BJ (cell line): ENCODE measurements around the gene DOCK6. TPM values are rescaled to one million over a fixed set of nuclear protein-coding genes. Genes with fewer than 3 reads are reported as not detected.

ENCODE experiments used
- CTCF ChIA-PET: fragments of 350-600 bp; formaldehyde crosslinking; extraction: SDS; loops from one replicate; lab custom pipeline; 2021; ENCODE audit warnings: antibody characterized with exemption, inconsistent platforms; lab: Yijun Ruan, JAX
- POLR2A ChIA-PET: fragments of 300-600 bp; sonication (Branson Sonifier 250); formaldehyde crosslinking; extraction: SDS; loops from one replicate; lab custom pipeline; 2021; ENCODE audit warnings: antibody characterized with exemption; lab: Charles Lee
- DNase-seq: peaks from one replicate; pipeline ENCODE4 v3.0.0-alpha.2; 2011; ENCODE audit warnings: low read depth
- H3K27me3 ChIP-seq: 2 replicates; pipeline ENCODE4 v1.6.0; 2011; ENCODE audit warnings: low read length; ENCODE audit not compliant: control insufficient read depth, insufficient read depth
- H3K36me3 ChIP-seq: 2 replicates; pipeline ENCODE4 v1.5.1; 2011; ENCODE audit warnings: low read length; ENCODE audit not compliant: control insufficient read depth, insufficient read depth
- H3K4me3 ChIP-seq: 2 replicates; pipeline ENCODE4 v1.5.1; 2011; ENCODE audit warnings: low read depth, mild to moderate bottlenecking, control low read depth, low read length
- CTCF ChIP-seq: IDR thresholded peaks from 2 replicates; pipeline ENCODE4 v1.5.1; 2011; ENCODE audit warnings: low read depth, mild to moderate bottlenecking, control low read depth, inconsistent platforms, low read length, moderate library complexity; ENCODE audit not compliant: insufficient read depth
- polyA plus RNA-seq: library from polyadenylated mRNA; depleted of rRNA; stranded (reverse); fragments of >200 nt; gene quantifications from 2 replicates; pipeline ENCODE4 v1.2.3, GENCODE V29; 2011

Gene DOCK6
- polyA plus RNA-seq, 1 experiment, result 15.2 TPM

DNA sequence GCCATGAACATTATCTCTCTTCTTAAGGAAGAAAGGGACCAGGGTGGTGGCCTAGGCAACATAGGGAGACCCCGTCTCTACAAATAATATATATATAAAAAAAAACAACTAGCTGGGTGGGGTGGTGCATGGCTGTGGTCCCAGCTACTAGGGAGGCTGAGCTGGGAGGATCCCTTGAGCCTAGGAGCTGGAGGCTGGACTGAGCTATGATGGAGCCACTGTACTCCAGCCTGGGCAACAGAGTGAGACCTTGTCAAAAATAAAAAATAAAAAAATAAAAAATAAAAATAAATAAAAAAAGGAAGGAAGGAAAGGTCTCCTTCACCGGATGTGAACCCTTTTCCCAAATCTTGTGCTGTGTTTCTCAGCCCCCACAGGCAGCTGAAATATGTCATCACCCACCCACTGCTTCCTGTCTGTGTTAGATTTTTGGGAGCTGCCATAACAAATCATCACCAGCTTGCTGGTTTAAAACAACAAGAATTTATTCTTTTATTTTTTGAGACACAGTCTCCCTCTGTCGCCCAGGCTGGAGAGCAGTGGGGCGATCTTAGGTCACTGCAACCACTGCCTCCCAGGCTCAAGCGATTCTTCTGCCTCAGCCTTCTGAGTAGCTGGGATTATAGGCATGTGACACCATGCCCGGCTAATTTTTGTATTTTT, 24.1 kb upstream of the DOCK6 start:
- H3K4me3 ChIP-seq, result no peak overlapping the region
- no peaks in the 10 kb centered on the region for H3K36me3 ChIP-seq
- TF ChIP-seq CTCF, result peak; percentile 18; the same call in 1 of the 2 replicates
- no peak for DNase-seq
- POLR2A ChIA-PET, result no interaction called here
- CTCF ChIA-PET, result interaction anchor here (0.7 to 1.9 kb wide), 17 partner anchors 10 to 272 kb away, joined by 3 to 14 read pairs (median 3); partner anchors contain the start of gene ELOF1
- no peaks in the 10 kb centered on the region for H3K27me3 ChIP-seq

GRCh38 chr19:11284515-11284914, 22.2 kb upstream of the DOCK6 start:
- Histone ChIP-seq H3K27me3 (peaks cover 3% of the 10 kb centered on the region; the same call in 1 of the 2 replicates), H3K4me3 (no peak overlapping the region), H3K36me3 (no peaks in the 10 kb centered on the region)
- no peak for TF ChIP-seq CTCF
- ChIA-PET POLR2A (interaction anchor here (0.6 kb wide), 1 partner anchor 212 kb away, joined by 4 read pairs; no protein-coding TSS in a partner anchor), CTCF (interaction anchor here (1.2 to 1.8 kb wide), 2 partner anchors 12 to 158 kb away, joined by 3 to 6 read pairs; partner anchors contain the start of gene TSPAN16)
- no peak for DNase-seq

DNA sequence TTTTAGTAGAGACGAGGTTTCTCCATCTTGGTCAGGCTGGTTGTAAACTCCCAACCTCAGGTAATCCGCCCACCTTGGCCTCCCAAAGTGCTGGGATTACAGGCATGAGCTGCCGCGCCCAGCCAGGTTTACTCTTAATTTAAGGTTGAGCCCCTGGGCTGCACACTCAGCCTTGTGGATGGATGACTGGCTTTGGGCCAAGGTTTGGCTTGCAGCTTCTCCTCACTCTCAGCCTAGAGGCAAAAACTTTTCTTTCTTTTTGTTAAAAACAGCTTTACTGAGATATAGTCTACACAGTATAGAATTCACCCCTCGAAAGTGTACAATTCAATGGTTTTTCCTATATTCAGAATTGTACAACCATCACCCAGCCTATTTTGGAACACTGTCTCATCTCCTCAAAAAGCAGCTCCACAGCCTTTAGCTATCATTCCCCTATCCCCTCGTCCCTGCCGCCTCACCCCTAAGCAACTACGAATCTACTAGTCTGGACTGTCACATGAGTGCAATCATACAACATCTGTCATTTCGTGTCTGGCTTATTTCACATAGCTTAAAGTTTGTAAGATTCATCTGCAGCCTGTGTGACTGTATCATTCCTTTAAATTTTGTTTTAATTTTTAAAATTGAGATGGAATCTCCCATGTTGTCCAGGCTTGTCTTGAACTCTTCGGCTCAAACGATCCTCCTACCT, 19.2 kb upstream of the DOCK6 start:
- no peak for DNase-seq
- CTCF ChIA-PET, result interaction anchor here (1.1 kb wide), 1 partner anchor 201 kb away, joined by 3 read pairs; no protein-coding TSS in a partner anchor
- POLR2A ChIA-PET, result no interaction called here

DNA sequence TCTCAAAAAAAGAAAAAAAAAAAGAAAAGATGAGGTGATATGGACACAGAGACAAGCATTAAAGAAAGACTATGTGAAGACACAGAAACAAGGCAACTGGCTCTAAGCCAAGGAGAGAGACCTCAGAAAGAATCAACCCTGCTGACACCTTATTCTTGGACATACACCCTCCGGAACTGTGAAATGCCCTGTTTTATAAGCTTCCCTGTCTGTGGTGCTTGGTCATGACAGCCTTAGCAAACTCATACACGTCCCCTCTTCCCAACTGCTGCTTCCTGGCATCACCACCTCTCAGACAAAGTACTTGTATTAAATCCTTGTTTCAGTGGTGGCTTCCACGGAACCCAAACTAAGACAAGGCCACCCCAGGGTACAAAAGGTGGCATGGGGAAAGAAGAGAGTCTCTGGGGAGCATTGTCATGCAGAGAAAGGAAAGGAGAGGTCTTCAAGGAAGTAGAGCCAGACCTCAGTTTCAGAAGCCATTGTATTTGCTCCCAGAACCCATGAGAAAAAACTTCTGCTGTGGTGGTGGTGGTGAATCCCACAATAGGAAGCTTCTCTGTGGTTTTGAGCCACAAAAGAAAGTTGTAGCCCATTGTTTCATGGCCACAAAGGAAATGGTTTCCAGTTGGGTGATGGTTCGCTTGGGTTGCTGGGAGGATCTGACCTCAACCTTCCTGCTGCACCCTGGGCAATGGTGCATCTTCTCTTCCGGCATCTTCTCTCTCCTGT, 17.3 kb upstream of the DOCK6 start:
- no peaks in the 10 kb centered on the region for H3K36me3 ChIP-seq
- DNase-seq, result no peak
- ChIA-PET POLR2A (no interaction called here), CTCF (interaction anchor here (0.9 to 1.6 kb wide), 3 partner anchors 9 to 76 kb away, joined by 3 to 8 read pairs (median 3); no protein-coding TSS in a partner anchor)
- TF ChIP-seq CTCF, result no peak
- peaks cover 4% of the 10 kb centered on the region; the same call in 1 of the 2 replicates for H3K27me3 ChIP-seq
- no peak overlapping the region for H3K4me3 ChIP-seq

More for the DNA sequence above, 19.2 kb upstream of the DOCK6 start:
- Histone ChIP-seq H3K27me3 (peaks cover 4% of the 10 kb centered on the region; the same call in 1 of the 2 replicates), H3K4me3 (no peak overlapping the region), H3K36me3 (no peaks in the 10 kb centered on the region)
- TF ChIP-seq CTCF, result no peak
